Endothelial cell of umbilical vein (primary cell): ENCODE data around the gene RASGRF2. TPM values are rescaled to one million over a fixed set of nuclear protein-coding genes. Genes with fewer than 3 reads are reported as not detected.

Experiments
- BruUV-seq: library from RNA; stranded (reverse); fragments of 400-500 nt; replicated peaks from 2 replicates; lab custom pipeline; 2021; lab: Mats Ljungman, UMichigan
- CTCF ChIA-PET: fragments of 300-600, 350-600 bp; sonication (Branson Sonifier 250); formaldehyde crosslinking; loops from one replicate; lab custom pipeline; 2021; ENCODE audit warnings: antibody characterized with exemption, inconsistent platforms; lab: Charles Lee
- POLR2A ChIA-PET: fragments of 300-600, 350-600 bp; sonication (Branson Sonifier 250); formaldehyde crosslinking; loops from one replicate; lab custom pipeline; 2021; ENCODE audit warnings: antibody characterized with exemption, inconsistent platforms; lab: Charles Lee
- DNase-seq: peaks from one replicate; pipeline ENCODE4 v3.0.0-alpha.2; 2011; ENCODE audit warnings: low read depth, low spot score
- FAIRE-seq: peaks from 2 replicates; lab custom pipeline; 2011; peaks lifted over from hg19 to GRCh38; lab: Jason Lieb, UNC
- H2AFZ ChIP-seq: 2 replicates; pipeline ENCODE4 v1.6.0; 2012; ENCODE audit warnings: low read depth, low read length, control low read depth, inconsistent platforms
- H3K27ac ChIP-seq: 2 replicates; pipeline ENCODE4 v1.5.1; 2011; ENCODE audit warnings: low read depth, mild to moderate bottlenecking, control low read depth, low read length, moderate library complexity; ENCODE audit not compliant: insufficient read depth
- H3K27me3 ChIP-seq, 2 experiments: 2 replicates each; pipeline versions ENCODE4 v1.6.0 to v1.6.1; 2011; ENCODE audit warnings: low read length in 2 of 2, mixed read lengths in 1 of 2; ENCODE audit not compliant: control insufficient read depth in 2 of 2, insufficient read depth in 2 of 2
- H3K36me3 ChIP-seq, 2 experiments: 2 replicates in 1 of 2; 3 replicates in 1 of 2; pipeline ENCODE4 v1.5.1; 2011; ENCODE audit warnings: low read length in 2 of 2, mild to moderate bottlenecking in 1 of 2, moderate library complexity in 1 of 2; ENCODE audit not compliant: control insufficient read depth in 2 of 2, insufficient read depth in 2 of 2; ENCODE audit errors: extremely low read depth in 1 of 2
- H3K4me1 ChIP-seq: 3 replicates; pipeline ENCODE4 v1.5.1; 2011; ENCODE audit warnings: mild to moderate bottlenecking, low read length; ENCODE audit not compliant: control insufficient read depth, insufficient read depth; ENCODE audit errors: extremely low read depth
- H3K4me2 ChIP-seq: 2 replicates; pipeline ENCODE4 v1.6.1; 2011; ENCODE audit warnings: low read length, control low read depth, mixed read lengths; ENCODE audit not compliant: insufficient read depth
- H3K4me3 ChIP-seq, 3 experiments: fragments of 200-600 bp in 1 of 3; sonication (generic), shearing (Covaris generic) in 1 of 3; replicated peaks in 1 of 3; 2 replicates each; pipeline ENCODE4 v1.5.1; 2011 to 2016; ENCODE audit warnings: control low read depth in 3 of 3, low read length in 3 of 3, mild to moderate bottlenecking in 2 of 3, inconsistent platforms in 1 of 3, low read depth in 1 of 3, moderate library complexity in 1 of 3; ENCODE audit not compliant: insufficient read depth in 1 of 3
- H3K79me2 ChIP-seq: 2 replicates; pipeline ENCODE4 v1.6.0; 2012; ENCODE audit warnings: low read length, inconsistent platforms; ENCODE audit not compliant: control insufficient read depth, insufficient read depth
- H3K9ac ChIP-seq: replicated peaks from 2 replicates; pipeline ENCODE3; 2011; ENCODE audit warnings: low read length, control low read depth; ENCODE audit not compliant: insufficient read depth; ENCODE audit errors: extremely low read depth
- H3K9me1 ChIP-seq: replicated peaks from 3 replicates; pipeline ENCODE4 v1.6.0; 2011; ENCODE audit warnings: mild to moderate bottlenecking, low read length; ENCODE audit not compliant: control insufficient read depth, insufficient read depth; ENCODE audit errors: extremely low read depth
- H3K9me3 ChIP-seq: replicated peaks from 2 replicates; pipeline ENCODE4 v1.5.1; 2012; ENCODE audit warnings: low read length, inconsistent platforms; ENCODE audit not compliant: control insufficient read depth, insufficient read depth
- H4K20me1 ChIP-seq: replicated peaks from 2 replicates; pipeline ENCODE3; 2011; ENCODE audit warnings: mild to moderate bottlenecking, low read length; ENCODE audit not compliant: control insufficient read depth, insufficient read depth; ENCODE audit errors: extremely low read depth
- EZH2 ChIP-seq: IDR thresholded peaks from 2 replicates; pipeline ENCODE4 v1.6.1; 2012; ENCODE audit warnings: borderline replicate concordance, low read depth, mild to moderate bottlenecking, moderate library complexity, low read length, inconsistent platforms; ENCODE audit not compliant: severe bottlenecking
- FOS ChIP-seq: IDR thresholded peaks from 2 replicates; pipeline ENCODE4 v1.6.1; 2011; ENCODE audit warnings: mild to moderate bottlenecking, low read length, moderate library complexity, borderline replicate concordance; ENCODE audit not compliant: insufficient read depth
- GATA2 ChIP-seq: IDR thresholded peaks from 2 replicates; pipeline ENCODE4 v1.7.0; 2011; ENCODE audit warnings: low read depth, mild to moderate bottlenecking, moderate library complexity, mixed read lengths, low read length; ENCODE audit not compliant: insufficient read length, insufficient read depth
- JUN ChIP-seq: IDR thresholded peaks from 2 replicates; pipeline ENCODE4 v1.6.1; 2011; ENCODE audit warnings: borderline replicate concordance, low read depth; ENCODE audit not compliant: insufficient read length, insufficient read depth
- MAX ChIP-seq: IDR thresholded peaks from 2 replicates; pipeline ENCODE4 v1.6.1; 2011; ENCODE audit not compliant: insufficient read depth, insufficient read length
- MYC ChIP-seq: IDR thresholded peaks from one replicate; pipeline ENCODE4 v1.6.1; 2011; ENCODE audit warnings: mild to moderate bottlenecking, low read depth, low read length
- POLR2A ChIP-seq: IDR thresholded peaks from 2 replicates; pipeline ENCODE4 v1.6.1; 2012; ENCODE audit warnings: low read depth, mild to moderate bottlenecking, control low read depth, low read length
- POLR2AphosphoS5 ChIP-seq: IDR thresholded peaks from 2 replicates; pipeline ENCODE4 v1.6.1; 2012; ENCODE audit warnings: low read depth, mild to moderate bottlenecking, control low read depth, low read length, moderate library complexity; ENCODE audit not compliant: insufficient read depth
- dilution Hi-C: fragments of 300-500 bp; cut with MboI; formaldehyde crosslinking; loops from one replicate; pipeline ENCODE4 v1.15.0; 2019; ENCODE audit warnings: low sequenced_read_pairs; ENCODE audit not compliant: extremely low pct_ligation_motif_present
- intact Hi-C: fragments of 100-400 bp; cut with micrococcal nuclease; formaldehyde crosslinking; loops from one replicate; pipeline ENCODE4 v1.10.0; 2022
- polyA plus RNA-seq, 4 experiments: library from polyadenylated mRNA; depleted of rRNA in 3 of 4; stranded (reverse) in 3 of 4; unstranded in 1 of 4; fragments of >200 nt; gene quantifications; 2 replicates each; pipeline versions ENCODE4 v1.2.1 to v1.2.3, GENCODE V29; 2011 to 2012; ENCODE audit warnings: missing spikeins in 1 of 4
- total RNA-seq: library from RNA; stranded (reverse); gene quantifications from 2 replicates; pipeline ENCODE4 v1.2.3, GENCODE V29; 2021
- TF ChIP-seq, protein P1 (sequence below), 2 donors: IDR thresholded peaks; 1 replicate in 1 of 2; 2 replicates in 1 of 2; pipeline ENCODE4 v1.5.1; 2011; ENCODE audit warnings: low read length in 2 of 2, mild to moderate bottlenecking in 2 of 2, moderate library complexity in 2 of 2, control low read depth in 1 of 2, inconsistent platforms in 1 of 2, low read depth in 1 of 2; ENCODE audit not compliant: insufficient read depth in 1 of 2; ENCODE audit errors: extremely low read depth in 1 of 2

RASGRF2 gene
- total and polyA plus RNA-seq, 2 donors (not counting 3 experiments of a cell fraction or from before 2014, with no cell fraction given) = 0.41 to 4.0 TPM

GRCh38 chr5:80925931-80926330 is 34.2 kb upstream of the RASGRF2 start:
- FAIRE-seq (no peak), DNase-seq (no peak)
- POLR2A ChIA-PET = no interaction called here
- Histone ChIP-seq H4K20me1 (no peaks in the 10 kb centered on the region), H3K27ac (no peak overlapping the region), H3K79me2 (no peaks in the 10 kb centered on the region), H3K27me3 (no peaks in the 10 kb centered on the region), H3K36me3 (no peaks in the 10 kb centered on the region), H3K4me2 (no peak overlapping the region), H3K9ac (no peak overlapping the region), H3K4me3 (no peak overlapping the region), H2AFZ (no peak overlapping the region), H3K9me3 (no peaks in the 10 kb centered on the region), H3K4me1 (no peaks in the 10 kb centered on the region), H3K9me1 (no peaks in the 10 kb centered on the region)
- CTCF ChIA-PET = interaction anchor here (0.6 kb wide), 1 partner anchor 45 kb away, joined by 3 read pairs; no protein-coding TSS in a partner anchor
- intact Hi-C loops (no loop called here), dilution Hi-C loops (no loop called here)
- no TSS peak for BruUV-seq
- no peak for TF ChIP-seq FOS
- TF ChIP-seq MYC = no peak
- no peak for TF ChIP-seq GATA2
- no peak for TF ChIP-seq POLR2AphosphoS5
- TF ChIP-seq POLR2A = no peak
- TF ChIP-seq, protein P1, sequence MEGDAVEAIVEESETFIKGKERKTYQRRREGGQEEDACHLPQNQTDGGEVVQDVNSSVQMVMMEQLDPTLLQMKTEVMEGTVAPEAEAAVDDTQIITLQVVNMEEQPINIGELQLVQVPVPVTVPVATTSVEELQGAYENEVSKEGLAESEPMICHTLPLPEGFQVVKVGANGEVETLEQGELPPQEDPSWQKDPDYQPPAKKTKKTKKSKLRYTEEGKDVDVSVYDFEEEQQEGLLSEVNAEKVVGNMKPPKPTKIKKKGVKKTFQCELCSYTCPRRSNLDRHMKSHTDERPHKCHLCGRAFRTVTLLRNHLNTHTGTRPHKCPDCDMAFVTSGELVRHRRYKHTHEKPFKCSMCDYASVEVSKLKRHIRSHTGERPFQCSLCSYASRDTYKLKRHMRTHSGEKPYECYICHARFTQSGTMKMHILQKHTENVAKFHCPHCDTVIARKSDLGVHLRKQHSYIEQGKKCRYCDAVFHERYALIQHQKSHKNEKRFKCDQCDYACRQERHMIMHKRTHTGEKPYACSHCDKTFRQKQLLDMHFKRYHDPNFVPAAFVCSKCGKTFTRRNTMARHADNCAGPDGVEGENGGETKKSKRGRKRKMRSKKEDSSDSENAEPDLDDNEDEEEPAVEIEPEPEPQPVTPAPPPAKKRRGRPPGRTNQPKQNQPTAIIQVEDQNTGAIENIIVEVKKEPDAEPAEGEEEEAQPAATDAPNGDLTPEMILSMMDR (IDR thresholded peaks at IDR 0.05; ENCODE audit: extremely low read depth in 1 of 2, insufficient read depth in 1 of 2, low read depth in 1 of 2, low read length in 2 of 2) = no peak
- no peak for TF ChIP-seq JUN
- no peak for TF ChIP-seq EZH2
- no peak for TF ChIP-seq MAX
